ENCODE data around the gene CCDC15. TPM values are rescaled to one million over a fixed set of nuclear protein-coding genes. Genes with fewer than 3 reads are reported as not detected.
"Not testable (repeated sequence)": the region's sequence is repeated elsewhere in the genome, so short reads cannot be mapped to it uniquely, and the experiment has no call there.

The CCDC15 gene
- total and polyA plus RNA-seq, 7 experiments from 2014 or later: 1.5 to 4.7 (median 2.5) TPM

GRCh38 chr11:125029431-125029830 lies 75.4 kb downstream of the CCDC15 start:
- POLR2A ChIA-PET; H3K36me3 ChIP-seq (ENCODE audit: control insufficient read depth in 2 of 3, insufficient read depth in 3 of 3, low read length in 3 of 3); H3K4me1 ChIP-seq (ENCODE audit: control insufficient read depth in 2 of 2, insufficient read depth in 2 of 2, low read length in 2 of 2); H3K27me3 ChIP-seq (ENCODE audit: control insufficient read depth in 2 of 2, insufficient read depth in 2 of 2, low read length in 2 of 2); DNase-seq; H3K4me3 Mint-ChIP-seq; H3K27me3 Mint-ChIP-seq; H3K27ac ChIP-seq (ENCODE audit: low read depth, low read length); intact Hi-C loops (cut with micrococcal nuclease); CTCF ChIA-PET; H3K4me1 Mint-ChIP-seq; H3K27ac Mint-ChIP-seq; H3K9me3 ChIP-seq (ENCODE audit: control insufficient read depth in 2 of 3, low read length in 3 of 3); H3K4me3 ChIP-seq (ENCODE audit: low read length); ATAC-seq: not testable (repeated sequence)
- H3K36me3 Mint-ChIP-seq: peaks cover 16 to 66% (median 53%) of the 10 kb centered on the region in 5 donors
- peaks cover 4 to 28% (median 14%) of the 10 kb centered on the region in 11 donors for H3K9me3 Mint-ChIP-seq

- no peak overlapping the region for H3K27ac Mint-ChIP-seq
- POLR2A ChIA-PET: no interaction called here
Observed at GRCh38 chr11:125036933-125037332, 82.9 kb downstream of the CCDC15 start.

GRCh38 chr11:125049164-125049792 lies 95.3 kb downstream of the CCDC15 start:
- no peaks in the 10 kb centered on the region for H3K36me3 ChIP-seq (ENCODE audit: control insufficient read depth in 2 of 3, insufficient read depth in 3 of 3, low read length in 3 of 3)
- ChIA-PET CTCF (no interaction called here), POLR2A (no interaction called here)
- H3K9me3 ChIP-seq (ENCODE audit: control insufficient read depth in 2 of 3, low read length in 3 of 3): no peaks in the 10 kb centered on the region
- Mint-ChIP-seq H3K9me3 (peaks cover 0 to 11% (median 0%) of the 10 kb centered on the region in 11 donors), H3K36me3 (peaks cover 0 to 9% (median 5%) of the 10 kb centered on the region in 5 donors), H3K27ac (no peak overlapping the region), H3K4me1 (peaks cover 0 to 10% (median 0%) of the 10 kb centered on the region in 7 donors), H3K4me3 (no peak overlapping the region), H3K27me3 (no peaks in the 10 kb centered on the region)
- no peak for ATAC-seq
- no peak for DNase-seq
- no peaks in the 10 kb centered on the region for H3K4me1 ChIP-seq (ENCODE audit: control insufficient read depth in 2 of 2, insufficient read depth in 2 of 2, low read length in 2 of 2)
- H3K27ac ChIP-seq (ENCODE audit: low read depth, low read length): no peak overlapping the region
- H3K4me3 ChIP-seq (ENCODE audit: low read length): no peak overlapping the region
- H3K27me3 ChIP-seq (ENCODE audit: control insufficient read depth in 2 of 2, insufficient read depth in 2 of 2, low read length in 2 of 2): no peaks in the 10 kb centered on the region
- intact Hi-C loops (cut with micrococcal nuclease): no loop called here

More at GRCh38 chr11:125036933-125037332, 82.9 kb downstream of the CCDC15 start:
- Histone ChIP-seq H3K27ac (ENCODE audit: low read depth, low read length) (no peak overlapping the region), H3K9me3 (ENCODE audit: control insufficient read depth in 2 of 3, low read length in 3 of 3) (no peaks in the 10 kb centered on the region), H3K36me3 (ENCODE audit: control insufficient read depth in 2 of 3, insufficient read depth in 3 of 3, low read length in 3 of 3) (peaks cover 0 to 3% (median 0%) of the 10 kb centered on the region in 3 experiments), H3K4me1 (ENCODE audit: control insufficient read depth in 2 of 2, insufficient read depth in 2 of 2, low read length in 2 of 2) (no peaks in the 10 kb centered on the region), H3K4me3 (ENCODE audit: low read length) (no peak overlapping the region), H3K27me3 (ENCODE audit: control insufficient read depth in 2 of 2, insufficient read depth in 2 of 2, low read length in 2 of 2) (no peaks in the 10 kb centered on the region)
- intact Hi-C loops (cut with micrococcal nuclease): no loop called here
- Mint-ChIP-seq H3K27me3 (no peaks in the 10 kb centered on the region), H3K4me1 (peaks cover 0 to 6% (median 0%) of the 10 kb centered on the region in 7 donors), H3K36me3 (peaks cover 10 to 53% (median 51%) of the 10 kb centered on the region in 5 donors), H3K4me3 (no peak overlapping the region), H3K9me3 (peaks cover 6 to 45% (median 20%) of the 10 kb centered on the region in 11 donors)
- no peak for ATAC-seq
- CTCF ChIA-PET: no interaction called here
- DNase-seq: no peak

DNA sequence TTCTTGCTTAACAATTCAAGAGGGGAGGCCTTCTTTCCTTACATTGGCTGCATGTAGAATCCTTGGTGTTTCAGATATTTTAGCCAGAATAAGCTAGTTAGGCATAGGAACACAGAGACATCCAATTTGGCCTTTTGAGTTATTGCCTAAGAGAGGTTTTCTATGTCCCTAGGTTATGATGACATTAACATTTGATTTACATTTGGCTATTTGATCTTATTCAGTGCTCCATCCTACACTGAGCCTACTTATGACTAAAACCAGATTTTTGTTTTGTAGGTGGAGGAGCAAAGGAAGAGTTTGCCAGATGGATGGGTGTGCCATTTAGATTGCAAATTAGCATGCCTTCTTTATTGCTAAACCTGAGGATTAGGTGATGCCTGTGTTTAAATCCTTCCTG lies 98.0 kb downstream of the CCDC15 start:
- no peak for DNase-seq

GRCh38 chr11:125053167-125053566 lies 99.2 kb downstream of the CCDC15 start:
- Histone ChIP-seq H3K4me3 (ENCODE audit: low read length) (no peak overlapping the region), H3K27me3 (ENCODE audit: control insufficient read depth in 2 of 2, insufficient read depth in 2 of 2, low read length in 2 of 2) (no peaks in the 10 kb centered on the region), H3K4me1 (ENCODE audit: control insufficient read depth in 2 of 2, insufficient read depth in 2 of 2, low read length in 2 of 2) (no peaks in the 10 kb centered on the region), H3K27ac (ENCODE audit: low read depth, low read length) (no peak overlapping the region), H3K36me3 (ENCODE audit: control insufficient read depth in 2 of 3, insufficient read depth in 3 of 3, low read length in 3 of 3) (no peaks in the 10 kb centered on the region), H3K9me3 (ENCODE audit: control insufficient read depth in 2 of 3, low read length in 3 of 3) (no peaks in the 10 kb centered on the region)
- Mint-ChIP-seq H3K4me1 (peaks cover 0 to 10% (median 0%) of the 10 kb centered on the region in 7 donors), H3K36me3 (peaks cover 0 to 8% (median 0%) of the 10 kb centered on the region in 5 donors), H3K4me3 (no peak overlapping the region), H3K27ac (no peak overlapping the region), H3K27me3 (peaks cover 0 to 2% (median 0%) of the 10 kb centered on the region in 5 donors), H3K9me3 (peaks cover 0 to 6% (median 0%) of the 10 kb centered on the region in 11 donors)
- intact Hi-C loops (cut with micrococcal nuclease): no loop called here
- ATAC-seq (no peak), DNase-seq (no peak)
- CTCF ChIA-PET: no interaction called here
- POLR2A ChIA-PET: no interaction called here

More for the DNA sequence above, 98.0 kb downstream of the CCDC15 start:
- ChIA-PET CTCF (no interaction called here), POLR2A (no interaction called here)
- Mint-ChIP-seq H3K27me3 (peaks cover 0 to 2% (median 0%) of the 10 kb centered on the region in 5 donors), H3K27ac (no peak overlapping the region), H3K36me3 (peaks cover 0 to 8% (median 0%) of the 10 kb centered on the region in 5 donors), H3K4me1 (peaks cover 0 to 10% (median 0%) of the 10 kb centered on the region in 7 donors), H3K4me3 (no peak overlapping the region), H3K9me3 (peaks cover 0 to 6% (median 0%) of the 10 kb centered on the region in 11 donors)
- no peak overlapping the region for H3K27ac ChIP-seq (ENCODE audit: low read depth, low read length)
- ATAC-seq: no peak
- no peak overlapping the region for H3K4me3 ChIP-seq (ENCODE audit: low read length)
- H3K4me1 ChIP-seq (ENCODE audit: control insufficient read depth in 2 of 2, insufficient read depth in 2 of 2, low read length in 2 of 2): no peaks in the 10 kb centered on the region
- intact Hi-C loops (cut with micrococcal nuclease): no loop called here
- H3K36me3 ChIP-seq (ENCODE audit: control insufficient read depth in 2 of 3, insufficient read depth in 3 of 3, low read length in 3 of 3): no peaks in the 10 kb centered on the region
- no peaks in the 10 kb centered on the region for H3K9me3 ChIP-seq (ENCODE audit: control insufficient read depth in 2 of 3, low read length in 3 of 3)
- H3K27me3 ChIP-seq (ENCODE audit: control insufficient read depth in 2 of 2, insufficient read depth in 2 of 2, low read length in 2 of 2): no peaks in the 10 kb centered on the region

- H3K36me3 ChIP-seq (ENCODE audit: control insufficient read depth in 2 of 3, insufficient read depth in 3 of 3, low read length in 3 of 3): no peaks in the 10 kb centered on the region
- POLR2A ChIA-PET: no interaction called here
Observed at GRCh38 chr11:125055107-125055715, 101.2 kb downstream of the CCDC15 start.

More at GRCh38 chr11:125055107-125055715, 101.2 kb downstream of the CCDC15 start:
- H3K4me3 Mint-ChIP-seq: no peak overlapping the region
- H3K4me1 Mint-ChIP-seq: peaks cover 0 to 10% (median 0%) of the 10 kb centered on the region in 7 donors
- H3K27ac Mint-ChIP-seq: no peak overlapping the region
- peaks cover 0 to 8% (median 0%) of the 10 kb centered on the region in 5 donors for H3K36me3 Mint-ChIP-seq
- Histone ChIP-seq H3K27ac (ENCODE audit: low read depth, low read length) (no peak overlapping the region), H3K27me3 (ENCODE audit: control insufficient read depth in 2 of 2, insufficient read depth in 2 of 2, low read length in 2 of 2) (no peaks in the 10 kb centered on the region), H3K9me3 (ENCODE audit: control insufficient read depth in 2 of 3, low read length in 3 of 3) (no peaks in the 10 kb centered on the region), H3K4me3 (ENCODE audit: low read length) (no peak overlapping the region), H3K4me1 (ENCODE audit: control insufficient read depth in 2 of 2, insufficient read depth in 2 of 2, low read length in 2 of 2) (no peaks in the 10 kb centered on the region)
- DNase-seq (no peak), ATAC-seq (no peak)
- CTCF ChIA-PET: interaction anchor here (0.6 kb wide), 1 partner anchor 438 kb away, joined by 3 read pairs; no protein-coding TSS in a partner anchor
- intact Hi-C loops (cut with micrococcal nuclease): no loop called here
- H3K27me3 Mint-ChIP-seq: peaks cover 0 to 10% (median 0%) of the 10 kb centered on the region in 5 donors
- peaks cover 0 to 6% (median 0%) of the 10 kb centered on the region in 11 donors for H3K9me3 Mint-ChIP-seq

All from naive thymus-derived CD4-positive, alpha-beta T cell (primary cell).